PC-9 (cell line): ENCODE results near the gene LAMC3. TPM values are rescaled to one million over a fixed set of nuclear protein-coding genes. Genes with fewer than 3 reads are reported as not detected.

Experiments used
- BruUV-seq: library from RNA; stranded (reverse); fragments of 400-500 nt; replicated peaks from 2 replicates; lab custom pipeline; 2021; lab: Mats Ljungman, UMichigan
- CTCF ChIA-PET: fragments of 300-600 bp; sonication (Branson Sonifier 250); formaldehyde crosslinking; loops from one replicate; lab custom pipeline; 2022; ENCODE audit warnings: antibody characterized with exemption; lab: Charles Lee
- POLR2A ChIA-PET: fragments of 300-600 bp; sonication (Branson Sonifier 250); formaldehyde crosslinking; loops from one replicate; lab custom pipeline; 2022; ENCODE audit warnings: antibody characterized with exemption; ENCODE audit not compliant: unreplicated experiment; lab: Charles Lee
- DNase-seq, 2 experiments: peaks; one replicate each; pipeline versions ENCODE4 v3.0.0 to v3.0.0-alpha.2; 2015 to 2022; ENCODE audit warnings: mixed read lengths in 1 of 2
- H2AFZ ChIP-seq: fragments of 200-600 bp; sonication (generic); 2 replicates; pipeline ENCODE4 v1.8.1; 2017; ENCODE audit warnings: antibody characterized with exemption
- H3F3A ChIP-seq: fragments of 200-600 bp; sonication (generic); 2 replicates; pipeline ENCODE4 v1.8.1; 2017; ENCODE audit warnings: antibody characterized with exemption, mild to moderate bottlenecking, low read depth; ENCODE audit not compliant: insufficient read depth
- H3K27ac ChIP-seq: fragments of 200-600 bp; sonication (generic); 2 replicates; pipeline ENCODE4 v1.6.1; 2016; ENCODE audit warnings: mixed run types
- H3K27me3 ChIP-seq: fragments of 200-600 bp; sonication (generic); 2 replicates; pipeline ENCODE4 v1.6.1; 2016; ENCODE audit warnings: low read depth, mixed run types; ENCODE audit not compliant: insufficient read depth
- H3K36me3 ChIP-seq: fragments of 200-600 bp; sonication (generic); 2 replicates; pipeline ENCODE4 v1.6.1; 2016; ENCODE audit warnings: low read depth, mixed run types
- H3K4me1 ChIP-seq: fragments of 200-600 bp; sonication (generic); replicated peaks from 2 replicates; pipeline ENCODE4 v1.6.1; 2016; ENCODE audit warnings: mixed run types; ENCODE audit not compliant: insufficient read depth
- H3K4me2 ChIP-seq: fragments of 200-600 bp; sonication (generic); 2 replicates; pipeline ENCODE4 v1.6.1; 2017; ENCODE audit warnings: mixed run types
- H3K4me3 ChIP-seq: fragments of 200-600 bp; sonication (generic); 2 replicates; pipeline ENCODE4 v1.6.1; 2016; ENCODE audit warnings: mixed run types
- H3K79me2 ChIP-seq: fragments of 200-600 bp; sonication (generic); 2 replicates; pipeline ENCODE4 v1.6.1; 2017; ENCODE audit warnings: low read depth, mixed run types
- H3K9me2 ChIP-seq: fragments of 200-600 bp; sonication (generic); 2 replicates; pipeline ENCODE4 v1.8.1; 2017; ENCODE audit warnings: mild to moderate bottlenecking; ENCODE audit not compliant: insufficient read depth
- H3K9me3 ChIP-seq: fragments of 200-600 bp; sonication (generic); 2 replicates; pipeline ENCODE4 v1.8.1; 2016; ENCODE audit warnings: low read depth; ENCODE audit not compliant: insufficient read depth
- H4K20me1 ChIP-seq: fragments of 200-600 bp; sonication (generic); 2 replicates; pipeline ENCODE4 v1.8.1; 2017; ENCODE audit not compliant: insufficient read depth
- CTCF ChIP-seq: fragments of 200-600 bp; sonication (generic); conservative IDR thresholded peaks from 2 replicates; pipeline ENCODE4 v1.6.1; 2017; ENCODE audit warnings: mixed run types, antibody characterized with exemption, mild to moderate bottlenecking, moderate library complexity
- EZH2 ChIP-seq: fragments of 200-600 bp; sonication (generic); IDR thresholded peaks from 2 replicates; pipeline ENCODE4 v1.8.0; 2017; ENCODE audit warnings: antibody characterized with exemption, low read depth
- intact Hi-C: fragments of 100-400 bp; cut with micrococcal nuclease; formaldehyde crosslinking; loops from one replicate; pipeline ENCODE4 v1.10.0; 2022; ENCODE audit not compliant: unreplicated experiment
- total RNA-seq: library from RNA; stranded (reverse); gene quantifications from 2 replicates; pipeline ENCODE4 v1.2.3, GENCODE V29; 2021

LAMC3 gene
- total RNA-seq, 1 experiment from 2014 or later: 0.41 TPM

- Histone ChIP-seq H3F3A (no peaks in the 10 kb centered on the region), H2AFZ (no peak overlapping the region), H3K36me3 (no peaks in the 10 kb centered on the region), H3K4me3 (no peak overlapping the region), H3K4me1 (no peaks in the 10 kb centered on the region), H3K9me3 (no peaks in the 10 kb centered on the region), H3K27me3 (peaks cover 3% of the 10 kb centered on the region; the same call in 1 of the 2 replicates), H3K4me2 (no peak overlapping the region), H3K79me2 (no peaks in the 10 kb centered on the region), H4K20me1 (no peaks in the 10 kb centered on the region), H3K27ac (no peak overlapping the region), H3K9me2 (no peaks in the 10 kb centered on the region)
- no TSS peak for BruUV-seq
- TF ChIP-seq EZH2 (no peak), CTCF (no peak)
- intact Hi-C loops: no loop called here
- DNase-seq: no peak
- POLR2A ChIA-PET: interaction anchor here (0.7 kb wide), 1 partner anchor 1336 kb away, joined by 3 read pairs; no protein-coding TSS in a partner anchor
- CTCF ChIA-PET: interaction anchor here (0.6 kb wide), 1 partner anchor 53 kb away, joined by 3 read pairs; no protein-coding TSS in a partner anchor
These were observed 16.3 kb upstream of the LAMC3 start for GRCh38 chr9:130992682-130993032.

GRCh38 chr9:130993303-130994030 is 15.5 kb upstream of the LAMC3 start:
- Histone ChIP-seq H3K4me3 (no peak overlapping the region), H3F3A (no peaks in the 10 kb centered on the region), H3K4me2 (no peak overlapping the region), H3K79me2 (no peaks in the 10 kb centered on the region), H2AFZ (no peak overlapping the region), H3K27ac (no peak overlapping the region), H3K27me3 (no peaks in the 10 kb centered on the region; the same call in 1 of the 2 replicates), H3K9me2 (no peaks in the 10 kb centered on the region), H3K36me3 (no peaks in the 10 kb centered on the region), H3K4me1 (no peaks in the 10 kb centered on the region), H3K9me3 (no peaks in the 10 kb centered on the region), H4K20me1 (no peaks in the 10 kb centered on the region)
- ChIA-PET POLR2A (no interaction called here), CTCF (interaction anchor here (1.0 kb wide), 1 partner anchor 292 kb away, joined by 3 read pairs; no protein-coding TSS in a partner anchor)
- BruUV-seq: no TSS peak
- intact Hi-C loops: no loop called here
- TF ChIP-seq EZH2: no peak
- no peak for TF ChIP-seq CTCF
- DNase-seq: no peak

GRCh38 chr9:130994135-130995085 is 14.6 kb upstream of the LAMC3 start:
- no peaks in the 10 kb centered on the region for H3K36me3 ChIP-seq
- no peaks in the 10 kb centered on the region for H3K9me3 ChIP-seq
- CTCF ChIA-PET: interaction anchor here (0.6 to 1.0 kb wide), 3 partner anchors 17 to 293 kb away, joined by 3 to 8 read pairs (median 3); no protein-coding TSS in a partner anchor
- no TSS peak for BruUV-seq
- DNase-seq: no peak
- H3K4me1 ChIP-seq: no peaks in the 10 kb centered on the region
- H4K20me1 ChIP-seq: no peaks in the 10 kb centered on the region
- H3K4me2 ChIP-seq: no peak overlapping the region
- H3F3A ChIP-seq: no peaks in the 10 kb centered on the region
- H3K4me3 ChIP-seq: no peak overlapping the region
- TF ChIP-seq EZH2 (no peak), CTCF (no peak)
- no peaks in the 10 kb centered on the region for H3K79me2 ChIP-seq
- H3K27ac ChIP-seq: no peak overlapping the region
- no peaks in the 10 kb centered on the region for H3K9me2 ChIP-seq
- intact Hi-C loops: loop anchor here (5.0 kb wide), 1 partner anchor 102 kb away; no protein-coding TSS in a partner anchor
- POLR2A ChIA-PET: no interaction called here
- H2AFZ ChIP-seq: no peak overlapping the region
- peaks cover 6% of the 10 kb centered on the region; the same call in 1 of the 2 replicates for H3K27me3 ChIP-seq
